BE2C (cell line): ENCODE data around the gene COBL.

ENCODE experiments used
- DNase-seq: peaks from one replicate; pipeline ENCODE4 v3.0.0-alpha.2; 2020
- H3K27me3 ChIP-seq: fragments of 250-450 bp; sonication (Bioruptor Pico); 2 replicates; pipeline ENCODE4 v1.5.1; 2020; ENCODE audit warnings: mild to moderate bottlenecking
- H3K36me3 ChIP-seq: fragments of 250-450 bp; sonication (Bioruptor Pico); 2 replicates; pipeline ENCODE4 v1.5.1; 2020; ENCODE audit warnings: mild to moderate bottlenecking
- H3K4me1 ChIP-seq: fragments of 250-450 bp; sonication (Bioruptor Pico); 2 replicates; pipeline ENCODE4 v1.5.1; 2020
- H3K4me3 ChIP-seq: 2 replicates; pipeline ENCODE4 v1.5.1; 2011; ENCODE audit warnings: low read depth, low read length
- H3K9me3 ChIP-seq: fragments of 250-450 bp; sonication (Bioruptor Pico); 2 replicates; pipeline ENCODE4 v1.5.1; 2020
- TF ChIP-seq, protein P1 (sequence below): IDR thresholded peaks from 2 replicates; pipeline ENCODE4 v1.5.1; 2012; ENCODE audit warnings: mild to moderate bottlenecking, low read depth, low read length

Gene COBL

DNA sequence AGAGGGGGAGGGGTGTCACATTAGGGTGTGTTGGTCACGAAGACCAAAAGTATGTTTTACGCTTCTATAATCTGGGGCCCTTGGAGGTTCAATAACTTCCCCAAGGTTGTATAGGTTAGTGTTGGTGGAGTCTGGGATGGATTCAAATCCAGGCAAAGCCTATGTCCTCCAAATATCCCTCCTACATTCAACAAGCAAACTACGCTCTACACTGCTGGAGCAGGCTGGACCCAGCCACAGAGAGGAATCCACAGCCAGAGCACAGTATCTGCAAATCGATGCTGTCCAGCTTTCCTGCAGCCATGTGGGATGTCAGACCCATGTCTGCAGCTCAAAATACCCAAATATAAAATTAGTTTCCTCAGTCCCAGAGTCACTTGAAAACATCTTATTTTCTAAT, 198.0 kb downstream of the COBL start:
- Histone ChIP-seq H3K9me3 (no peaks in the 10 kb centered on the region), H3K36me3 (no peaks in the 10 kb centered on the region)
- TF ChIP-seq, protein P1, sequence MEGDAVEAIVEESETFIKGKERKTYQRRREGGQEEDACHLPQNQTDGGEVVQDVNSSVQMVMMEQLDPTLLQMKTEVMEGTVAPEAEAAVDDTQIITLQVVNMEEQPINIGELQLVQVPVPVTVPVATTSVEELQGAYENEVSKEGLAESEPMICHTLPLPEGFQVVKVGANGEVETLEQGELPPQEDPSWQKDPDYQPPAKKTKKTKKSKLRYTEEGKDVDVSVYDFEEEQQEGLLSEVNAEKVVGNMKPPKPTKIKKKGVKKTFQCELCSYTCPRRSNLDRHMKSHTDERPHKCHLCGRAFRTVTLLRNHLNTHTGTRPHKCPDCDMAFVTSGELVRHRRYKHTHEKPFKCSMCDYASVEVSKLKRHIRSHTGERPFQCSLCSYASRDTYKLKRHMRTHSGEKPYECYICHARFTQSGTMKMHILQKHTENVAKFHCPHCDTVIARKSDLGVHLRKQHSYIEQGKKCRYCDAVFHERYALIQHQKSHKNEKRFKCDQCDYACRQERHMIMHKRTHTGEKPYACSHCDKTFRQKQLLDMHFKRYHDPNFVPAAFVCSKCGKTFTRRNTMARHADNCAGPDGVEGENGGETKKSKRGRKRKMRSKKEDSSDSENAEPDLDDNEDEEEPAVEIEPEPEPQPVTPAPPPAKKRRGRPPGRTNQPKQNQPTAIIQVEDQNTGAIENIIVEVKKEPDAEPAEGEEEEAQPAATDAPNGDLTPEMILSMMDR = no peak

GRCh38 chr7:51114501-51114900, 202.1 kb downstream of the COBL start:
- no peaks in the 10 kb centered on the region for H3K9me3 ChIP-seq
- TF ChIP-seq, protein P1 = no peak

More for the DNA sequence above, 198.0 kb downstream of the COBL start:
- DNase-seq = no peak
- H3K4me1 ChIP-seq = no peaks in the 10 kb centered on the region
- no peak overlapping the region for H3K4me3 ChIP-seq
- no peaks in the 10 kb centered on the region for H3K27me3 ChIP-seq

DNA sequence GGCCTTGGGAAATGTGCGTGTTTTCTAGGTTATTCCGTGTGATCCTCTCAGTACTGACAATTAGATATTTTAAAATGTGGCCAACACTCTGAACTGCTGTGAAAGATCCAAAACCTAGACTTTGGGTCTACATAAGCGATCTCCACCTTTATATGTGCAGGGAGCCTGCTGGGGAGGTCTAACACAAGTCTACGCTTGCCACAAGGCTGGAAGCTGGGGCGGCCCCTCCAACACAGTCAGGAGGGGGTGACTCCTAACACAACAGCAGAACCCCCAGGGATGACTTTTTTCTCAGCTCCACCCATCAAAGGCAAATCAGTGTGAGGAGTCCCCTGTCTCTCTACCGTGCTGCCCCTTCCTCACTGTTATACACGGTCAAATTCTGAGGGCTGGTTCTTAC, 202.6 kb downstream of the COBL start:
- H3K4me3 ChIP-seq = no peak overlapping the region
- H3K9me3 ChIP-seq = no peaks in the 10 kb centered on the region
- H3K36me3 ChIP-seq = no peaks in the 10 kb centered on the region
- peaks cover 4% of the 10 kb centered on the region; the same call in 1 of the 2 replicates for H3K27me3 ChIP-seq
- DNase-seq = no peak
- no peaks in the 10 kb centered on the region for H3K4me1 ChIP-seq
- TF ChIP-seq, protein P1 = no peak

More at GRCh38 chr7:51114501-51114900, 202.1 kb downstream of the COBL start:
- no peaks in the 10 kb centered on the region for H3K36me3 ChIP-seq
- DNase-seq = no peak
- no peaks in the 10 kb centered on the region for H3K4me1 ChIP-seq
- H3K27me3 ChIP-seq = peaks cover 4% of the 10 kb centered on the region; the same call in 1 of the 2 replicates
- H3K4me3 ChIP-seq = no peak overlapping the region

DNA sequence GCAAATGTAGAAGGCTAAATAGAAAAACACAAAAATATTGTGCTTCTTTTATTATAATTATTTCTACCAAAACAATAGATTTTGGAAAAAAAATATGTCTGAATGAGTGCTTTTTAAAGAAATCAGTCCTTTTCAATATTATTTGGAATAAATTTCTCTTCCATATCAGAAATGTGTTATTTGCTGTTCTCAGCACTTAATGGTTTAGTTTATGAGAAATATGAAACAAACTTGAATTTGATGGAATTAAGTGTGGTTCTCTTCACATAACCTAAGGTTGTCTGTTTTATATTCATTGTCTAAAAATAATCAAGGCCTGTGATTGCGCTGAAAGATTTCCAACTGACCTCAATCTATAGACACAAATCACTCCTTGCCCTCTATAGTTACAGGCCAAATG, 203.0 kb downstream of the COBL start:
- no peak overlapping the region for H3K4me3 ChIP-seq
- H3K27me3 ChIP-seq = peaks cover 4% of the 10 kb centered on the region; the same call in 1 of the 2 replicates
- H3K4me1 ChIP-seq = no peaks in the 10 kb centered on the region
- TF ChIP-seq, protein P1 = no peak
- H3K36me3 ChIP-seq = no peaks in the 10 kb centered on the region
- no peak for DNase-seq
- H3K9me3 ChIP-seq = no peaks in the 10 kb centered on the region

DNA sequence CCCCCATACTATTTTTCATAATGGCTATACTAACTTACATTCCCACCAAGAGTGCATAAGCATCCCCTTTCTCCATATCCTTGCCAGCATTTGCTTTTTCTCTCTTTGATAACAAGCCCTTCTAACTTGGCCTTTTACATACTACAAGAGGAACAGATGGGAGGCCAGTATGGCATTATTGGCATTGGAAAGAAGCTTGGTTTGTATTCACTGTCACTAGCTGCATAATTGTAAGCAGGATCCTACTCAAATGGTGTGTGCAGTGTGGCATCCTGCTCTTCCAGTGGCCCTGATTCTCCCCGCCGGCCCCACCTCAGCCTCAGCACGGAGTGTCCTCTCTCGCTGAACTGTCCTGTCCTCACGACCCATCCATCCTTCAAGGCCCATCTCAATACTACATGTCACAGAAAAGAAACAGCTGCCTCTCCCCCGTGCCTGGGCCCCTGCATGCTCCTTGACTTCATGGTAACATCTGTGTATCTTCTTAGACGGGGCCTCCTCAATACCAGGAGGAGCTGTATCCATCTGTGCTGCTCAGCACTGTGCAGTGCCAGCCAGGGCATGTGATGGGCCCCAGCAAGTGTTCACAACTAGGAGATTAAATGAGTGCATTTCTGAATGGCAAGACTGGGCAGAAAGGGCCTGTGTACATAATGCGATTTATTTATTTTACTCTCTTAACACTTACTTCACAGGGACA, 205.2 kb downstream of the COBL start:
- Histone ChIP-seq H3K4me1 (no peaks in the 10 kb centered on the region), H3K9me3 (no peaks in the 10 kb centered on the region), H3K27me3 (peaks cover 4% of the 10 kb centered on the region; the same call in 1 of the 2 replicates), H3K4me3 (no peak overlapping the region), H3K36me3 (no peaks in the 10 kb centered on the region)
- TF ChIP-seq, protein P1 = no peak
- DNase-seq = no peak

DNA sequence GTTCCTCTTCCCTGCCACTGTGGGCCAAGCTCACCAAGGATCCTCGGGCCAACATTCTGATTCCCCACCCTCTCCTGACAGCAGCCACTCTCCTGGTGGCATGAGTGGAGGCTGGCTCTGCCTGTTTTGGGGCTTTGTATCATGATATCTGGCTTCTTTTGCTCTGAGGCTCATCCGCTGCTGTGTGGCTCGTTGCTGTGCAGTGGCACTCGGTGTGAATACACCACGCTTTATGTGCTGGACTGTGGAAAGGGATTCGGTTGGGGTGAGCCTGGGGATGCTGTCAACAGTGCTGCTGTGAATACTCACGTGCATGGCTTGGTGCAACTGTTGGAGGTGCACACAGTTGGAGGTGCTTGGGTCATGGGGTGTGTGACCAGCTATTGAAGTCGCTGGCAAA, 208.5 kb downstream of the COBL start:
- Histone ChIP-seq H3K36me3 (no peaks in the 10 kb centered on the region), H3K4me1 (no peaks in the 10 kb centered on the region), H3K4me3 (no peak overlapping the region), H3K27me3 (peaks cover 5% of the 10 kb centered on the region), H3K9me3 (no peaks in the 10 kb centered on the region)
- DNase-seq = no peak
- TF ChIP-seq, protein P1 = no peak
